ENCODE data around the gene SMYD3. TPM values are rescaled to one million over a fixed set of nuclear protein-coding genes. Genes with fewer than 3 reads are reported as not detected.

The SMYD3 gene
- total and polyA plus RNA-seq, 10 of the 15 experiments (the other 5 are each of a cell fraction or from before 2014, with no cell fraction given), result 18.3 to 54.0 (median 24.8) TPM

DNA sequence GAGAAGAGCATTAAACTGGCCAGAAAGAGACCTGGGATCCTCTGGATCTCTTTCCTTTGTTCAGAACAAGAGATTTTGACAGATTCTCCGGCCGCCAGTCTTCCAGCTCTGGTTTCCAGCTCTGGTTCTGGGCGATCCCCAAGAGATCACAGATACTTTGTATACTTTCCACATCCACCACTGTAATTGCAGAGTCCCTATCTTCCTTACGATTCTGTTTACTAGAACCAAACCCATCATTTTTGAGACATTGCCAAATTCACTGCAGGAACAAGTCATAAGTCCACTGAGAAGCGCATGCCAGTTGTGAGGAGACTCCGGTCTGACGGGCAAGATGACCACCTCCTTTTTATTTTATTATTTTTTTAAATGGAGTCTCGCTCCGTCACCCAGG, 505.2 kb downstream of the SMYD3 start:
- H3K36me3 ChIP-seq (ENCODE audit: control insufficient read depth in 2 of 2, insufficient read depth in 2 of 2, low read length in 1 of 2), result no peaks in the 10 kb centered on the region
- no peaks in the 10 kb centered on the region for H3K79me2 ChIP-seq (ENCODE audit: control insufficient read depth, insufficient read depth, low read length)
- H4K20me1 ChIP-seq (ENCODE audit: control insufficient read depth, insufficient read depth), result no peaks in the 10 kb centered on the region
- no peaks in the 10 kb centered on the region for H3K9me3 ChIP-seq (replicated peaks; ENCODE audit: control insufficient read depth, insufficient read depth, low read length)
- H3K27me3 ChIP-seq (replicated peaks in 1 of 2; ENCODE audit: control insufficient read depth in 2 of 2, insufficient read depth in 2 of 2, low read length in 1 of 2), result no peaks in the 10 kb centered on the region
- no peak overlapping the region for H3K4me2 ChIP-seq (ENCODE audit: control insufficient read depth, insufficient read depth)
- H3K9ac ChIP-seq (ENCODE audit: control insufficient read depth, insufficient read depth, low read length), result no peak overlapping the region
- FAIRE-seq, result no peak
- intact Hi-C loops (cut with micrococcal nuclease; ENCODE audit: unreplicated experiment), result loop anchor here (2.0 to 10.0 kb wide), 7 partner anchors 49 to 925 kb away; no protein-coding TSS in a partner anchor
- SMC1A ChIA-PET (ENCODE audit: uncharacterized antibody, unreplicated experiment), result interaction anchor here (0.5 to 3.0 kb wide), 10 partner anchors 9 to 849 kb away, joined by 3 to 30 read pairs (median 5); no protein-coding TSS in a partner anchor
- no TSS peak for BruUV-seq (replicated peaks)
- CTCF ChIA-PET, result interaction anchor here (0.5 to 4.8 kb wide), 8 partner anchors 9 to 849 kb away, joined by 3 to 48 read pairs (median 4); no protein-coding TSS in a partner anchor
- DNase-seq (ENCODE audit: low read depth, low spot score), result no peak
- in situ Hi-C loops (cut with MboI), result loop anchor here (5.0 to 10.0 kb wide), 2 partner anchors 850 to 927 kb away; partner anchors contain the start of gene KIF26B
- ATAC-seq, result no peak
- no peak overlapping the region for H3K4me3 ChIP-seq
- H3K27ac ChIP-seq (ENCODE audit: control insufficient read depth, insufficient read depth), result no peak overlapping the region
- TF ChIP-seq ZNF274 (IDR thresholded peaks at IDR 0.05; ENCODE audit: insufficient read depth, insufficient read length), result no peak
- no peak for TF ChIP-seq CREB1 (IDR thresholded peaks at IDR 0.05; ENCODE audit: low read depth)
- TF ChIP-seq YBX1 (IDR thresholded peaks at IDR 0.05), result no peak
- no peak for TF ChIP-seq BMI1 (IDR thresholded peaks at IDR 0.05; ENCODE audit: borderline replicate concordance)
- TF ChIP-seq, protein P1, sequence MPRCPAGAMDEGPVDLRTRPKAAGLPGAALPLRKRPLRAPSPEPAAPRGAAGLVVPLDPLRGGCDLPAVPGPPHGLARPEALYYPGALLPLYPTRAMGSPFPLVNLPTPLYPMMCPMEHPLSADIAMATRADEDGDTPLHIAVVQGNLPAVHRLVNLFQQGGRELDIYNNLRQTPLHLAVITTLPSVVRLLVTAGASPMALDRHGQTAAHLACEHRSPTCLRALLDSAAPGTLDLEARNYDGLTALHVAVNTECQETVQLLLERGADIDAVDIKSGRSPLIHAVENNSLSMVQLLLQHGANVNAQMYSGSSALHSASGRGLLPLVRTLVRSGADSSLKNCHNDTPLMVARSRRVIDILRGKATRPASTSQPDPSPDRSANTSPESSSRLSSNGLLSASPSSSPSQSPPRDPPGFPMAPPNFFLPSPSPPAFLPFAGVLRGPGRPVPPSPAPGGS (IDR thresholded peaks at IDR 0.05; ENCODE audit: borderline replicate concordance, insufficient read depth, low read depth, low read length, poor library complexity, severe bottlenecking), result no peak
- TF ChIP-seq ETV6 (conservative IDR thresholded peaks at IDR 0.05 in 1 of 2, IDR thresholded peaks at IDR 0.05 in 1 of 2; ENCODE audit: borderline replicate concordance in 1 of 2, low read depth in 1 of 2), result no peak
- no peak for TF ChIP-seq RAD51 (IDR thresholded peaks at IDR 0.05)
- no peak for TF ChIP-seq STAT3 (IDR thresholded peaks at IDR 0.05; ENCODE audit: low read depth, low read length)
- RAD21 ChIA-PET (ENCODE audit: unreplicated experiment), result interaction anchor here (0.9 to 4.5 kb wide), 3 partner anchors 113 to 849 kb away, joined by 3 to 19 read pairs (median 14); no protein-coding TSS in a partner anchor
- no peak overlapping the region for H2AFZ ChIP-seq (ENCODE audit: control insufficient read depth, low read depth, low read length)
- H3K4me1 ChIP-seq (ENCODE audit: control insufficient read depth, insufficient read depth, low read length), result peaks cover 4% of the 10 kb centered on the region; the same call in 1 of the 2 replicates
- POLR2A ChIA-PET, result interaction anchor here (0.6 kb wide), 1 partner anchor 966 kb away, joined by 4 read pairs; no protein-coding TSS in a partner anchor
- WGBS (ENCODE audit: insufficient coverage, insufficient replicate concordance, low lambda C conversion rate, missing lambda C conversion rate), result 87% methylated on average over 7 of the region's 9 CpGs
